Brain pericyte (primary cell): ENCODE data around the gene LCE2C.
"Not testable (repeated sequence)": the region's sequence is repeated elsewhere in the genome, so short reads cannot be mapped to it uniquely, and the experiment has no call there.

Experiments
- DNase-seq: peaks from one replicate; pipeline ENCODE4 v3.0.0-alpha.2; 2012; ENCODE audit warnings: low read depth, low spot score

LCE2C gene

DNA sequence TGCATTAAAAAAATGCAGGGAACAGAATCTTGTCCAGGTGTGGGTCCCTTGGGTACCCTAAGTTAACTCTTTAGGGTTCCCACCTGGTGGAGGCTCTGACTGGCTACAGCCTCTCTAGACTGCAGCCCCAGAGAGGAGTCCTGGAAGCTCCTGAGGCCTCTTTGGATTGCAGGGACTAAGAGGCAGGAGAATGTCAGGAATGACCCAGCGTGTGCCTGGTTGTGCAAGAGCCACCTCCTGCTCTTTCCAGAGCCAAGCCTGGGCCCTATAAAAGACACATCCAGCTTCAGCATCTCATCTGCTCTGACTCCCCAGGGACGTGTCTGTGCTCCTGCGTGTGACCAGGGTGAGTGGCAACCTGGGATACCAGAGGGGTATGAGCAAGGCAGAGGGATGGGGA lies at the start of gene LCE2C:
Gene LCE2C (plus strand): TSS at position 297 of the 400 bp plus-strand sequence. CDS start 737 bp downstream, outside the sequence.
- not testable (repeated sequence) for DNase-seq

DNA sequence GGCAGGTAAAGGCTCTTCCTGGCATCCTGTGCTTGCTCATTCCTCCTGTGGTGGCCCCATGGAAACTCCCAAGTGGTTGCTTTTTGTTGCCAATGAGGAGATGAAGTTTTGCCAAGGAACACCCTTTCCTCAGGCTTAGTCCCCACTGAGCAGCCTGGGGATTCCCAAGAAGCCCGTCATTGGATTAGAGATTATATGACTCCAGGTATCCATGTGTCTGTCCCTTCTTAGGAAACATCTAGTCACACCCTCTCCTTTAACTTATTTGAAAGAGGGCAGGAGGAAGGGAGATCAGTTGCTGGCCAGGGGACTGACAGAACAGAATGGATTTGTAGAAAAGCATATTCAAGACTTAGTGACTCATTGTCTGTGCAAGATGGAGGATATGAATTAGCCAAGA lies 48.3 kb upstream of the LCE2C start:
- no peak for DNase-seq

DNA sequence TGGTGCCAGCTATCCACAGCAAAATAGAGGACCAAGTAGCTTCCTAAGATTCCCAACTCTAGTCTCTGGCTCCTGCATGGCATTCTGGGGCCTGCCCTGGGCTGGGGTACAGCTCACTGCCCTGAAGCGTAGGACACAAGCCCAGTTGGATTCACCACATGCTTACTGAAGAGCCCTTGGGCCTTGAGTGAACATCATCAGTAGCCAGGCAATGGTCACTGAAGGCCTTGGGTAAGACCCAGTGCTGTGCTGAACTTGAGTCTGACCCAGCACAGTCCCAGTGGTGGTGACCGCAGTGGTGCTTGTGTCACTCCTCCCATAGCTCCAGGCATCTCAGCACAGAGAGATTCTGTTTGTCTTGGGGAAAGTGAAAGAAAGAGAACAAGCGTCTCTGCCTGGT lies 44.5 kb upstream of the LCE2C start:
- no peak for DNase-seq

GRCh38 chr1:152640351-152640750 lies 34.7 kb upstream of the LCE2C start:
- no peak for DNase-seq

DNA sequence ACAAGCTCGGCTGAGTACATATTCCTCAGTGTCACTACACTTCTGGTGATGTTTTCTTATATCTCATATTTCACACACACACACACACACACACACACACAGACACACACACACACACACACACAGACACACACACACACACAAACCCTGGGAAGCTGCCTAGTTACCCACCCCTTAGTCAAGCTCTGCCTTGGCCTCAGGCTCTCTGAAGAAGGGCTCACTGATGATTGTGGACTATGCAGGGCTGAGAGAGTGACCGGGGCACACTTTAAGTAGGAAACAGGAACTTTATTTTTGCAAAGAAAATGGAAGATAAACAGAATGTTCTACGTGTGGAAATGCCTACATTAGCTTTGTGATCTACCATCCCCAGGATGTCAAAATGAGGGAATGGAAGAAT lies 31.1 kb upstream of the LCE2C start:
- DNase-seq = no peak

- DNase-seq = no peak
Observed at GRCh38 chr1:152645146-152645545, 29.9 kb upstream of the LCE2C start.

GRCh38 chr1:152646656-152647055 lies 28.4 kb upstream of the LCE2C start:
- no peak for DNase-seq

DNA sequence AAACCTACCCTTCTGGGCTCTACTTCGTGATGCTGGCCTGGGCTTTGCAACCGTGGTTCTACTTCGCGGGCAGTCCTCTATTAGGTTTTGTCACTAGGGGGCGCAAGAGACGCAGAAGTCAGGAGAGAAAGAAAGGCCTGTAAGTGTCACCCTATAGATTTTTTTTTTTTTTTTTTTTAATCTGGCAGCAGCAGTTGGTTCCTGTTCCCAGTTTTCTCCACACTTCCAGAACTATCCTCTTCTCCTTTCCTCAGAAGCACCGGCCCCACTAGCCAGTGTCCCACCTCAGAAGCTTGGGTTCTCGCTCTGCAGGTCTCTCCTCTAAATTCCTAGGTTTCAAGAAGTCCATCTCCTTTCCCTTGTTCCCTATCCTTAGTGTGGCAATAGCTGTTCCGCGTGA lies 21.0 kb upstream of the LCE2C start:
- DNase-seq = no peak

- DNase-seq = no peak
Observed at GRCh38 chr1:152656459-152656858, 18.6 kb upstream of the LCE2C start.

- DNase-seq = no peak
Observed at GRCh38 chr1:152657677-152658076, 17.4 kb upstream of the LCE2C start.

GRCh38 chr1:152658649-152659048 lies 16.4 kb upstream of the LCE2C start:
- no peak for DNase-seq

- DNase-seq = no peak
Observed at GRCh38 chr1:152663098-152663497, 12.0 kb upstream of the LCE2C start, which contains the start of gene LCE2D. Gene LCE2D (plus strand): TSS chr1:152663380. CDS start chr1:152664106, 726 bp downstream.

DNA sequence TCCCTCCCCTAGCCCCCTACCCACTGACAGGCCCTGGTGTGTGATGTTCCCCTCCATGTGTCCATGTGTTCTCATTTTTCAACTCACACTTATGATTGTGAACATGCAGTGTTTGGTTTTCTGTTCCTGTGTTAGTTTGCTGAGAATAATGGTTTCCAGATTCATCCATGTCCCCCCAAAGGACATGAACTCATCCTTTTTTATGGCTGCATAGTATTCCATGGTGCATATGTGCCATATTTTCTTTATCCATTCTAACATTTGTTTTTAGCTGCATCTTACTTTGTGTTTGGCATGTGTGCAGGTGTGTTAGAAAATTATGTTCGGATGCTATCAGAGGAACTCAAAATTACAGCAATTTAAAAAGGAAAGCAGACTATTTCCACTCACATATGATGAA lies 8.9 kb upstream of the LCE2C start:
- DNase-seq = not testable (repeated sequence)

DNA sequence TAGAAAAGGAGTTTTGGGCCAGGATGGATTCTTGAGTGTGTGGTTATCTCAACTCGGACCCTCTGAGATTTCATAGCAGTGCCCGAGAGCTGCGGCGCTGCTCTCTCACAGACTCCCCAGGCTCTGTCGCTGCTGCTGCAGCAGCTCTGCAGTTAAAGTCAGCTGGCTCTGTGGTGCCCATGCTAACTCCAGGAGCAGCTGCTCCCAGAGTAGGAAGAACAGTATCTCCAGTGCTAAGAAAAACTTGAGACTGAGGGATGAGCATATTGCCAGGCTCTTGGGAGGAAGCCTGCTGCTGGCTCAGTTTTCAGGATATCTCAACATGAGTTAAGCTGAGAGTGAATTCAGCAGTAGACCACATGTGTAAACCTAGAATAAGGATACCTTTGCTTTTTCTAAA lies 7.4 kb upstream of the LCE2C start:
- DNase-seq = no peak

DNA sequence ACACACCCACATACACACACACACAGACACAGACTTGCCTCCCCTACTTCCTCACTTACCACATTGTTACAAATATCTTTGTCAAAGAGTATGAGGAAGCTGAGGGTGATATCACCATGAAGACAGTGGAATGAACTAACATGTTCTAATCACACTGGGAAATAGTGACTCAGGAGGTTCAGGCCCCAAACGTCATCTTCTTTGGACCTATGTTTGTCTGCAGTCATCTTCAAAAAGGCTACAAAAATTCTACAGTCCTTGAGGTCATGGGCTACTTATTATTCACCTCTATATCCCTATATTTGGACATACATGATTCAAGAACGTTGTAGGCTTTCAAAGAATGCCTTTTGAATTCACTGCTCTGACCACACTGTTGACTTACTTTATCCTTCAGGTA lies 2.1 kb upstream of the LCE2C start:
- DNase-seq = no peak

- DNase-seq = no peak
Observed at GRCh38 chr1:152679459-152679858, 4.4 kb downstream of the LCE2C start.

DNA sequence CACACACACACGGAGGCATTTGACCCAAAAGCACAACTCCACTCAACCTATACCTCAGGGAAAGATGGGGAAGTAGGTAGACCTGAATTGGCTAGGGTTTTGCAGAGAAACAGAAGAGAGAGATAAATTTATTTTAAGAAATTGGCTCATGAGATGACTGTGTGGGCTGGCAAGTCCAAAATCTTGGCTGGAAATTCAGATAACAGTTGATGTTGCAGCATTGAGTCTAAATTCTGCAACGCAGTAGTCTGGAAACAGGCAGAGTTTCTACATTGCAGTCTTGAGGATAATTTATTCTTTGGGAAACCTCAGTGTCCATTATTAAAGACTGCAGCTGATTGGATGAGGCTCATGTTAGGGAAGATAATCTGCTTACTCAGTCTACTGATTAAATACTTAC lies 6.5 kb downstream of the LCE2C start:
- no peak for DNase-seq

DNA sequence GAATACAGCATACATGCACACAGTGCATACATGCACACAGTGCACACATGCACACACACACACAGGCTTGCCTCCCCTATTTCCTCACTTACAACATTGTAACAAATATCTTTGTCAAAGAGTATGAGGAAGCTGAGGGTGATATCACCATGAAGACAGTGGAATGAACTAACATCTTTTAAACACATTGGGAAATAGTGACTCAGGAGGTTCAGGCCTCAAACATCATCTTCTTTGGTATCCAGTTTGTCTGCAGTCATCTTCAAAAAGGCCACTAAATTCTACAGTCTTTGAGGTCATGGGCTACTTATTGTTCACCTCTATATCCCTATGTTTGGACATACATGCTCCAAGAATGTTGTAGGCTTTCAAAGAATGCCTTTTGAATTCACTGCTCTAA lies 8.8 kb downstream of the LCE2C start:
- no peak for DNase-seq

- DNase-seq = not testable (repeated sequence)
Observed at GRCh38 chr1:152685823-152686222, 10.7 kb downstream of the LCE2C start, which contains the start of gene LCE2B. Gene LCE2B (plus strand): TSS chr1:152686123. CDS start chr1:152686844, 721 bp downstream.

- no peak for DNase-seq
Observed at GRCh38 chr1:152697701-152698600, 22.9 kb downstream of the LCE2C start, which contains the start of gene LCE2A. Gene LCE2A (plus strand): TSS chr1:152698345. CDS start chr1:152698902, 557 bp downstream.

- DNase-seq = no peak
Observed at GRCh38 chr1:152699746-152700145, 24.7 kb downstream of the LCE2C start.

DNA sequence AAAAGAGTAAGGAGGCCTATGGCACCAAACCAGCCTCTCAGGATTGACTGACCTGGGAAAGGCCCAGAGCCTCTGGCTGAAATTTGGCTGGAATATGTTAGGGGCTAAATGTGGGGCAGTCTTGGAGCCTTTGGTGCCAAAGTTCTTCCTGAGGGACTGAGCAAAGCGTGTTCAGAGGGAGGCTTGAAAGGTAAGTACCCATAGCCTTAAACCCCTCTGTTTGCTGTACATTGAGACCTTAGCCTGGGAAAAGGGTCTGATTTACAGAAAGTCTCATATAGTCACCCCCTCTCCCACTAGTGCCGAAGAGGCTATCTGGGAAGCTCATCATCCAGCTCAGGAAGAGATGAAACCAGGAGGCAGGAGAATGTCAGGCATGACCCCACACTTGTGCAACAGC lies 32.8 kb downstream of the LCE2C start, which contains the start of gene LCE4A:
Gene LCE4A (plus strand): TSS at position 301 of the 400 bp plus-strand sequence. CDS start 916 bp downstream, outside the sequence.
- no peak for DNase-seq

DNA sequence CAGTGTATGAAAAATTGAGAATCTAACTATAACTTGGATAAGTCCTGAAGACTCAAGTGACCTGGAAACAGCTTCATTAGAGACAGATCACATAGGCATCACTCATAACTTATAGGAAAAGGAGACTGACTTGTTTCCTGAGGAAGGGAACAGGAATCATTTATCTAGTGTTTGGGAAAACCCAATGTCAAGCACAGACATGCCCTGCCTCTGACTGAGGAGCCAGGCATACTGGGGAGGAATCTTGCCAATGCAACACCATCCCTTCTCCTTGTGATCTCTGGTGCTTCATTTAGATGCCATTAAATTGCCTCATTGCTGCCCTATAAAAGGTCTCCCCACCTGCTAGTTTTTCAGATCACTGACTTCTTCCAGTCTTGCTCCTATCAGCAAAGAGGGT lies 43.2 kb downstream of the LCE2C start:
- no peak for DNase-seq
